MCF 10A (cell line): ENCODE data around the gene RELL2. TPM values are rescaled to one million over a fixed set of nuclear protein-coding genes. Genes with fewer than 3 reads are reported as not detected.

Experiments
- BruUV-seq: library from RNA; stranded (reverse); fragments of 400-500 nt; replicated peaks from 2 replicates; lab custom pipeline; 2021; lab: Mats Ljungman, UMichigan
- CTCF ChIA-PET: fragments of 300-600 bp; sonication (Branson Sonifier 250); formaldehyde crosslinking; extraction: SDS; loops from one replicate; lab custom pipeline; 2021; ENCODE audit warnings: antibody characterized with exemption, inconsistent platforms; lab: Yijun Ruan, JAX
- POLR2A ChIA-PET: fragments of 300-600, 350-650 bp; sonication (Branson Sonifier 250); formaldehyde crosslinking; extraction: SDS; loops from one replicate; lab custom pipeline; 2020; ENCODE audit warnings: antibody characterized with exemption, inconsistent platforms; lab: Yijun Ruan, JAX
- DNase-seq: peaks from one replicate; pipeline ENCODE4 v3.0.0-alpha.2; 2018; ENCODE audit not compliant: unreplicated experiment
- H3K27ac Mint-ChIP-seq: one replicate; pipeline ENCODE4 v1.8.0; 2022; ENCODE audit warnings: mild to moderate bottlenecking, low read depth, mixed read lengths; ENCODE audit not compliant: unreplicated experiment
- H3K27me3 Mint-ChIP-seq: one replicate; pipeline ENCODE4 v1.8.0; 2022; ENCODE audit warnings: mixed read lengths; ENCODE audit not compliant: insufficient read depth, unreplicated experiment
- H3K36me3 Mint-ChIP-seq: one replicate; pipeline ENCODE4 v1.8.0; 2022; ENCODE audit warnings: mild to moderate bottlenecking, moderate library complexity, mixed read lengths; ENCODE audit not compliant: insufficient read depth, unreplicated experiment
- H3K4me1 Mint-ChIP-seq: one replicate; pipeline ENCODE4 v1.8.0; 2022; ENCODE audit warnings: mixed read lengths; ENCODE audit not compliant: insufficient read depth, unreplicated experiment
- H3K4me3 Mint-ChIP-seq: one replicate; pipeline ENCODE4 v1.8.0; 2022; ENCODE audit warnings: mild to moderate bottlenecking, moderate library complexity, mixed read lengths; ENCODE audit not compliant: unreplicated experiment
- H3K9me3 Mint-ChIP-seq: one replicate; pipeline ENCODE4 v1.8.0; 2022; ENCODE audit warnings: mixed read lengths; ENCODE audit not compliant: unreplicated experiment
- intact Hi-C: fragments of 100-400 bp; cut with micrococcal nuclease; formaldehyde crosslinking; loops from 2 replicates; pipeline ENCODE4 v1.14.1; 2022
- total RNA-seq: library from RNA; stranded (reverse); gene quantifications from 2 replicates; pipeline ENCODE4 v1.2.3, GENCODE V29; 2022
- TF ChIP-seq, protein P1 (sequence below): fragments of 200-600 bp; IDR thresholded peaks from one replicate; pipeline ENCODE4 v1.8.0; 2022; ENCODE audit warnings: antibody characterized with exemption, mild to moderate bottlenecking; ENCODE audit not compliant: unreplicated experiment

RELL2 gene
- total RNA-seq, 1 experiment from 2014 or later, result 12.5 TPM

DNA sequence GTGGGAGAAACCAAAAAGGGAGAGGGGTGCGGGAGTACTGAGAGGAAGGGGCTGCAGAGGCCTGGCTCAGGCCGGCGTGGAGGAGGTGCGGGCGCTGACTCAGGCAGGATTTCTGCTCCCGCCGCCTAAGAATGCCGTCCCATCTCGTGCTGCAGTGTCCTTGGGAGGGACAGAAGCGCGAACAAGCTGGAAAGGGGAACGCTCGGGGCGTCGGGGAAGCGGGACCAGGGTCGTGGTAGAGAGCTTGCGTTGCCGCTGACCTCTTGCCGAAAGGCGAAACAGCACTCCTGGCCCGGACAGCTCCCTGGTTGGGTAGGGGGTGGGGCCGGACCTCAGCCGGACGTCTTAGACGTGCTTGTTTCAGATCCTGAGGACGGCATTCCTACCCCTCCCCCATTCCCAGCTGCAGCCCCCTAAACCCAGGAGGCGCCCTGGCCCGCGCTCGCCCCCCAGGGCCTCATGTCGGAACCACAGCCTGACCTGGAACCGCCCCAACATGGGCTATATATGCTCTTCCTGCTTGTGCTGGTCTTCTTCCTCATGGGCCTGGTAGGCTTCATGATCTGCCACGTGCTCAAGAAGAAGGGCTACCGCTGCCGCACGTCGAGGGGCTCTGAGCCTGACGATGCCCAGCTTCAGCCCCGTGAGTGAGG lies 1.1 kb downstream of the RELL2 start:
- TF ChIP-seq, protein P1, sequence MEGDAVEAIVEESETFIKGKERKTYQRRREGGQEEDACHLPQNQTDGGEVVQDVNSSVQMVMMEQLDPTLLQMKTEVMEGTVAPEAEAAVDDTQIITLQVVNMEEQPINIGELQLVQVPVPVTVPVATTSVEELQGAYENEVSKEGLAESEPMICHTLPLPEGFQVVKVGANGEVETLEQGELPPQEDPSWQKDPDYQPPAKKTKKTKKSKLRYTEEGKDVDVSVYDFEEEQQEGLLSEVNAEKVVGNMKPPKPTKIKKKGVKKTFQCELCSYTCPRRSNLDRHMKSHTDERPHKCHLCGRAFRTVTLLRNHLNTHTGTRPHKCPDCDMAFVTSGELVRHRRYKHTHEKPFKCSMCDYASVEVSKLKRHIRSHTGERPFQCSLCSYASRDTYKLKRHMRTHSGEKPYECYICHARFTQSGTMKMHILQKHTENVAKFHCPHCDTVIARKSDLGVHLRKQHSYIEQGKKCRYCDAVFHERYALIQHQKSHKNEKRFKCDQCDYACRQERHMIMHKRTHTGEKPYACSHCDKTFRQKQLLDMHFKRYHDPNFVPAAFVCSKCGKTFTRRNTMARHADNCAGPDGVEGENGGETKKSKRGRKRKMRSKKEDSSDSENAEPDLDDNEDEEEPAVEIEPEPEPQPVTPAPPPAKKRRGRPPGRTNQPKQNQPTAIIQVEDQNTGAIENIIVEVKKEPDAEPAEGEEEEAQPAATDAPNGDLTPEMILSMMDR, result no peak
- no peaks in the 10 kb centered on the region for H3K27me3 Mint-ChIP-seq
- peak; percentile 52 for DNase-seq
- H3K36me3 Mint-ChIP-seq, result peaks cover 17% of the 10 kb centered on the region
- H3K27ac Mint-ChIP-seq, result peak overlapping the region; percentile 47
- POLR2A ChIA-PET, result interaction anchor here (0.7 to 13.3 kb wide), 18 partner anchors 9 to 1073 kb away, joined by 3 to 349 read pairs (median 14); partner anchors contain the start of genes ARAP3, DIAPH1, FCHSD1 and IK
- no peaks in the 10 kb centered on the region for H3K9me3 Mint-ChIP-seq
- H3K4me3 Mint-ChIP-seq, result peak overlapping the region; percentile 92
- intact Hi-C loops, result loop anchor here (2.0 kb wide), 1 partner anchor 19 kb away; the partner anchor contains the start of gene DIAPH1
- no TSS peak for BruUV-seq
- CTCF ChIA-PET, result interaction anchor here (1.4 to 11.6 kb wide), 6 partner anchors 9 to 331 kb away, joined by 4 to 213 read pairs (median 14); partner anchors contain the start of genes DIAPH1 and RNF14
- H3K4me1 Mint-ChIP-seq, result peaks cover 50% of the 10 kb centered on the region

DNA sequence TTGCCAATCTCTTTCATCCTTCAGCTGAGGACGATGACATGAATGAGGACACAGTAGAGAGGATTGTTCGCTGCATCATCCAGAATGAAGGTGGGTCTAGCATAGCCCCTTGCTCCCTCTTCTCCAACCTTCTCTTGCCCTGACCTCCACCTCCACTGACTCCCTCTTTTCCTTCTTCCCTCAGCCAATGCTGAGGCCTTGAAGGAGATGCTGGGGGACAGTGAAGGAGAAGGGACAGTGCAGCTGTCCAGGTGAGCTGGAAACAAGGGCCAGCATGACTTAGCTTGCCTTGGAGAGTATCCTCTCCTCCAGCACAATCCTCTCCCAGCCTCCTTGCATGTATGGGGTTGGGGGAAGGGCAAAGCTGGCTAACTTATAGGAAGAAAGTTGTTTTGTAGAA lies 2.0 kb downstream of the RELL2 start:
- TF ChIP-seq, protein P1, result no peak
- Mint-ChIP-seq H3K4me3 (peak overlapping the region; percentile 92), H3K27me3 (no peaks in the 10 kb centered on the region), H3K9me3 (no peaks in the 10 kb centered on the region), H3K27ac (no peak overlapping the region), H3K4me1 (peaks cover 50% of the 10 kb centered on the region), H3K36me3 (peaks cover 17% of the 10 kb centered on the region)
- DNase-seq, result no peak
- POLR2A ChIA-PET, result interaction anchor here (1.3 to 13.3 kb wide), 5 partner anchors 9 to 46 kb away, joined by 3 to 349 read pairs (median 55); partner anchors contain the start of genes DIAPH1 and FCHSD1
- intact Hi-C loops, result no loop called here
- CTCF ChIA-PET, result interaction anchor here (0.6 to 2.9 kb wide), 4 partner anchors 8 to 354 kb away, joined by 3 to 18 read pairs (median 4); partner anchors contain the start of gene RNF14
- BruUV-seq, result TSS peak; percentile 13

DNA sequence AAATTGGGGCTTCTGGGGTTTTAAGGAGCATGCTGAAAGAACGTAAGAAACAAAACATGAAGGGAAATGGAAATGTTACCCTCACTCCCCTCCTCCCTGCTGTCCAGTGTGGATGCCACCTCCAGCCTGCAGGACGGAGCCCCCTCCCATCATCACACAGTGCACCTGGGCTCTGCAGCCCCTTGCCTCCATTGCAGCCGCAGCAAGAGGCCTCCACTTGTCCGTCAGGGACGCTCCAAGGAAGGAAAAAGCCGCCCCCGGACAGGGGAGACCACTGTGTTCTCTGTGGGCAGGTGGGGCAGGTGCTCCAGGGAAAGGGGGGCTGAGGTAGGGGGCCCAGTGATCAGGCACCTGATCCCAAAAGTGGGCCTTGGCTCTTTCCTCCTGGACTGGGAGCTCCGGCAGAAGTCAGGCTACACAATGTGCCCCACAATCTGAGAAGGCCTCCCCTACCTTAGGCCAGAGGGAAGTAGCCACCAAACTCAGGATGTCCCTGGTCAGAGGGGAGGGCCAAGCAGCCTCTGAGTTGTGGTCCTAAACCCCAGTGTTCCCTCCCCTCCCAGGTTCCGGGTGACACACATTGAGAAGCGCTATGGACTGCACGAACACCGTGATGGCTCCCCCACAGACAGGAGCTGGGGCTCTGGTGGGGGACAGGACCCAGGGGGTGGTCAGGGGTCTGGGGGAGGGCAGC lies 2.7 kb downstream of the RELL2 start:
- H3K27ac Mint-ChIP-seq, result no peak overlapping the region
- peaks cover 9% of the 10 kb centered on the region for H3K36me3 Mint-ChIP-seq
- ChIA-PET POLR2A (interaction anchor here (13.3 kb wide), 1 partner anchor 19 kb away, joined by 349 read pairs; the partner anchor contains the start of gene DIAPH1), CTCF (interaction anchor here (0.5 to 3.7 kb wide), 4 partner anchors 20 to 99 kb away, joined by 3 to 16 read pairs (median 4); partner anchors contain the start of gene DIAPH1)
- intact Hi-C loops, result no loop called here
- no peak for DNase-seq
- no peaks in the 10 kb centered on the region for H3K9me3 Mint-ChIP-seq
- BruUV-seq, result no TSS peak
- TF ChIP-seq, protein P1, result no peak
- H3K4me1 Mint-ChIP-seq, result peaks cover 43% of the 10 kb centered on the region
- no peaks in the 10 kb centered on the region for H3K27me3 Mint-ChIP-seq
- H3K4me3 Mint-ChIP-seq, result no peak overlapping the region

DNA sequence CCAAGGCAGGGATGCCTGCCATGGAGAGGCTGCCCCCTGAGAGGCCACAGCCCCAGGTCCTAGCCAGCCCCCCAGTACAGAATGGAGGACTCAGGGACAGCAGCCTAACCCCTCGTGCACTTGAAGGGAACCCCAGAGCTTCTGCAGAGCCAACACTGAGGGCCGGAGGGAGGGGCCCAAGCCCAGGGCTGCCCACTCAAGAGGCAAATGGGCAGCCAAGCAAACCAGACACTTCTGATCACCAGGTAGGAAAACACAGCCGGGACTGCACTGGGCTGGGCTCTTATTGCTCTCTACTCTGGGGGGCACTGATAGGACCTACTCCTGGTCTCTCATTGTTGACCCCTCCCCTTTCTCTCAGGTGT lies 3.2 kb downstream of the RELL2 start:
- TF ChIP-seq, protein P1, result no peak
- H3K4me3 Mint-ChIP-seq, result no peak overlapping the region
- intact Hi-C loops, result no loop called here
- peaks cover 4% of the 10 kb centered on the region for H3K36me3 Mint-ChIP-seq
- H3K27ac Mint-ChIP-seq, result no peak overlapping the region
- H3K4me1 Mint-ChIP-seq, result peaks cover 39% of the 10 kb centered on the region
- no TSS peak for BruUV-seq
- no peaks in the 10 kb centered on the region for H3K27me3 Mint-ChIP-seq
- no peak for DNase-seq
- POLR2A ChIA-PET, result interaction anchor here (13.3 kb wide), 1 partner anchor 19 kb away, joined by 349 read pairs; the partner anchor contains the start of gene DIAPH1
- CTCF ChIA-PET, result interaction anchor here (0.8 to 3.7 kb wide), 4 partner anchors 21 to 55 kb away, joined by 3 to 16 read pairs (median 4); partner anchors contain the start of gene DIAPH1
- H3K9me3 Mint-ChIP-seq, result no peaks in the 10 kb centered on the region
